GM19043 (cell line): Measurements from ENCODE around the gene OSM.

Experiments used
- ATAC-seq: cut with Tn5 transposase; IDR thresholded peaks from one replicate; pipeline ENCODE4 v1.9.1; 2021; ENCODE audit warnings: low read depth; ENCODE audit not compliant: unreplicated experiment

OSM gene

DNA sequence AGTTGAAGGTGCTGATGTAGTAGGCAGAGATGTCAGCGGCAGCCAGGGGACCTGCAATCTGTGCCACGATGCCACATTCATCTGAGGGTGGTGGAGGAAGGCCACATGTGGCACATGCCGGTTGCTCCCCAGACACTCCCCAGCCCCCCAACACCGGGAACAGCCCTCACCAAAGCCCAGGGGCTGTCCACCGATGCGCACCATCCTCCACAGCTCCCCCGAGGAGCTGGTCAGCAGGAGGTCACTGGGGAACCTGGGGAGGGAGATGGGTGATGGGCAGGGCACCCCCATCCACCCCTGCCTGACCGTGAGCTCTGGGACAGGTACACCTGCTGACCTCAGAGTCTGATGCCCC is 19.2 kb upstream of the OSM start:
- ATAC-seq: no peak

DNA sequence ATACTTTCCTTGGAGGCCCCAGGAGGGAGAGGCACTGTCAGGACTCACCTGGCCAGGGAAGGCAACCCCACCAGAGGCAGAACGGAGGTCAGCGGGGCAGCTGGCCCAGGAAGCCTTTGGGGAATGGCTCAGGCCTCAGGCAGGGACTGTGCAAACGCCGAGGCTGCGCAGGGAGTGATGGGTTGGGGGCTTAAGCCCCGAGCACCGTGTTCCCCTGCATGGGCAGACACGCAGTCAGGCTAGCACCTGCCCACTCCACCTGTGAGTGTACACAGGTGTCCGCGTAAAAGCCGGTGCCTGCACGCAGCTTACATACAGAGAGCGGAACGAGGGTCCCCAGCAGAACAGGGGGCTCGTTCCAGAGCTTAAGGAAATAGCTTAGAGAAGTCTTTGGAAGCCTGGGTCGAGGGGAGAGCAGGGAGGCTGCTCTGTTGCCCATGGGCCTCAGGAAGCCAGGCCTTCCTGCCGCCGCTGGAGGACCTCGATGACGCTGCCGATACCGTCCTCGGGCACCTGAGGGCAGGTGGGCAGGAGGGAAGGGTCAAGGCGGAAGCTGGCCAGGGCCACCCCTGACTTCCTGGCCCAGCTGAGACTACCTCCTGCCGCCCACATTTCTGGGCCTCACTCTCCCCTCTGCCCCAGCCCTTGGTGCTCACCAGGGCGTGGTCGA is 18.7 kb upstream of the OSM start:
- ATAC-seq: no peak

DNA sequence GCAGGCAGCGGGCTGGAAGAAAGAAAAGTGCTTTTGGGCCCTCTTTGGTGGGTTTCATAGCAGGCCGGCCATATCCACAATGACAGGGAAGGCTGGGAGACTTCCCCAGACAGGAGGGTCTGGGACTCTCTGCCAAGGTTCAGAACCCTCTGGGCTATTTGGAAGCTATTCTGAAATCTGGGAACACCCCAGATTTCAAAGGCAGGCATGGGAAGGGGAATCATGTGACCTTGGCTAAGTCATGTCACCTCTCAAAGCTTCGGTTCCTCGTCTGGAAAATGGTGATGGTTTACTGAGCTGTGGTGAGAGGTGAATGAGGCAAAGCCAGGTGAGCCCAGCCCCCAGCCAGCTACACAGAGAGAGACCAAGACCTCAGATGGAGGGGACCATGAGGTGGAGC is 18.0 kb upstream of the OSM start:
- no peak for ATAC-seq

DNA sequence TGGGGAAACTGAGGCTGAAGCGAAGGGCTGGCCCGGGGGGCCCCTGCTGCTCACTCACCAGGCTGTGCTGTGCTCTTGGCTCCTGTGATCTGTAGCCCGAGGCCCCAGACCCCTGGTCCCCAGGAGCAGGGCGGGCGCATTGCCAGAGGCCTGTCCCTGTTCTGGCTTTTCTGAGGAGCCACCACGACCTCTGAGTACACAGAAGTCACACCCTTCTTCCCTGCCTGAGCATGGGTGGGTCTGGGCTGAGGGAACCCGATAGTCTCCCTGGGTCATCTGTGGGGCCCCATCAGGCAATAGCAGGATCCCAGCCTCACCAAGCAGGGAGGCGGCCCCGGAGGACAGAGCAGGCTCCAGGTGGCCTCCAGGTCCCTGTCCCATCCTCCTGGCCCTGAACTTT is 17.5 kb upstream of the OSM start:
- ATAC-seq: no peak

DNA sequence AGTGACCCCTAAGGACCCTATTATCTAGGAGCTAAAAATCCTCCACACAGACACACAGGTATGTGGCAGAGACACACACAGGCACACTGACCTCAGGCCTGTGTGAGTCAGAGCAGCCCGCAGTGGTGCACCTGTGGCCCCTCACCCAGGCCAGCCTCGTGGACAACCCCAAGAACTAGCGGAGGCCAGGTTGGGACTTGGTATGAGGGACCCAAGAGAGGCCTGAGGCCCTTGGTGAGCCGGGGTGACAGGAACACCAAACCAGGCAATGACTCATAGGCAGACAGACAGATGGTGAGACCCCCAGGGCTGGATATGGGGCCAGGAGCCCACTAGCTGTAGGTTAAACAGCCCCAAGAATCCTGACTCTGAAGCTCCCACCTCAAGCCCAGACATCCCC is 16.7 kb upstream of the OSM start:
- ATAC-seq: no peak

DNA sequence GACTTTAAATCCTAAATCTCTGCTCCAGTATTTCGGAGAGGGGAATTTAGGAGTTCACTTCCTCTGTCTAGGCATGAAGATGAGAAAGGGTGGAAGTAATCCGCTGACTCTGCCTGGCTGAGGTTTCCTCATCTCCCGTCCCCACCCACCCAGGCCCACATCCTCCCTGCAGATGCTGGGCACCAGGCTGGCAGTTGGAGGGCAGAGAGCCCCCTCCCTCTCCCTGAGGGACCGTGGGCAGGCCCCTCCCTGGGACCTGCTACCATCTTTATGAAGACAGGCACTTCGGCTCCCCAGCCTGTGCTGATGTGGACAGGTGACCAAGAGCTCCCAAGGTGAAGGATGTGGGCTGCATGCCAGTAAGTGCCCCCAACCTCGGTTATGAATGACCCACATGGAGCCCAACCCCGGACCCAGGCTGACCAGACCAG is 16.0 kb upstream of the OSM start:
- ATAC-seq: no peak

DNA sequence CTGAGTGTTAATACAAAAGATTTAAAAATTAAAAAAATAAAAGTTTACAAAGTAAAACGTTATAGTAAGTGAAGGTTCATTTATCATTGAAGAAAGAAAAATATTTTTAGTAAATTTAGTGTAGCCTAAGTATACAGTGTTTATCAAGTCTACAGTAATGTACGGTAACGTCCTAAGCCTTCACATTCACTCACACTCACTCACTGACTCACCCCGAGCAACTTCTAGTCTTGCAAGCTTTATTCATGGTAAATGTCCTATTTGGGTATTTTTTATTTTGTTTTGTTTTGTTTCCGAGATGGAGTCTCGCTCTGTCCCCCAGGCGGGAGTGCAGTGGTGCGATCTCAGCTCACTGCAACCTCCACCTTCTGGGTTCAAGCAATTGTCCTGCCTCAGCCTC is 13.9 kb upstream of the OSM start:
- no peak for ATAC-seq

DNA sequence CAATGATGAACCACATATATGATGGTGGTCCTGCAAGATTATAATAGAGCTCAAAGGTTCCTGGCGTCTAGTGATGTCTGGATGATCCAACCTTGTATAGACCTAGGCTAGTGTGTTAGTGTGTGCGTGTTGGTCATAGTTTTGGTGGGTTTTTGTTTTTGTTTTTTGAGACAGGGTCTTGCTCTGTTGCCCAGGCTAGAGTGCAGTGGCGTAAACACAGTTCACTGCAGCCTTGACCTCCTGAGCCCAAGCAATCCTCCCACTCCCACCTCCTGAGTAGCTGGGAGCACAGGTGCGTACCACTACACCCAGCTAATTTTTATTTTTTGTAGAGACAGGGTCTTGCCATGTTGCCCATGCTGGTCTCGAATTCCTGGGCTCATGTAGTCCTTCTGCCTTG is 13.3 kb upstream of the OSM start:
- ATAC-seq: no peak

DNA sequence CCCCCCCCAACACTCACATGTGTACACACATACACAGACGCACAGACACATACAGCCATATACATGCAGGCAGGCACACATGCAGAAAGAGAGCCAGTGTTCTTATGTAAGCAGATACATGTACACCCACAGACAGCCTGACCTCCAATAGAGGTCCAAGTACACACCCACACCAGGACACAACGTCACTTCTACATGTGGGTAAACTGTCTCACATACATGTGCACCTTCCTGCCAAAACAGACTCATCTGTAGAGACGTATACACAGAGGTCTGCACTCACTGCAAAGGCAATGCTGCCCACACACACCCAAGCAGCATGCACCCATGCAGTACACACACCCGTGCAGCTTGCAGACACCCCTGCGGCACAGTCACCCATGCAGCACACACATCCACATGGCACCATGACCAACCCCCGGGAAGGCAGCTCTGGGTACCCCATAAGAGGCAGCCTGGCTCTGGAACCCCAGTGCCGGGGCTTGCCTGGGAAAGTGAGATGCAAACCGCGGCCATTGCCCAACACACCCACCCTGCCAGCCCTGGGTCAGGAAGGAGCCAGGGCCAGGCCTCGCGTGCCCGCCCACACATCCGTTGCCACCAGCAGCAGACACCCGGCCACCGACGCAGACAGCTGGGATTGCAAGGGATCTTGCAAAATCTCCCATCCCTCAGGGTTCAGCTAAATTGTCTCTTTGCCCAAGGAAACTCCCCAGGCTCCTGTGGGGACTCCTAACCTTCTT is 12.6 kb upstream of the OSM start:
- no peak for ATAC-seq

DNA sequence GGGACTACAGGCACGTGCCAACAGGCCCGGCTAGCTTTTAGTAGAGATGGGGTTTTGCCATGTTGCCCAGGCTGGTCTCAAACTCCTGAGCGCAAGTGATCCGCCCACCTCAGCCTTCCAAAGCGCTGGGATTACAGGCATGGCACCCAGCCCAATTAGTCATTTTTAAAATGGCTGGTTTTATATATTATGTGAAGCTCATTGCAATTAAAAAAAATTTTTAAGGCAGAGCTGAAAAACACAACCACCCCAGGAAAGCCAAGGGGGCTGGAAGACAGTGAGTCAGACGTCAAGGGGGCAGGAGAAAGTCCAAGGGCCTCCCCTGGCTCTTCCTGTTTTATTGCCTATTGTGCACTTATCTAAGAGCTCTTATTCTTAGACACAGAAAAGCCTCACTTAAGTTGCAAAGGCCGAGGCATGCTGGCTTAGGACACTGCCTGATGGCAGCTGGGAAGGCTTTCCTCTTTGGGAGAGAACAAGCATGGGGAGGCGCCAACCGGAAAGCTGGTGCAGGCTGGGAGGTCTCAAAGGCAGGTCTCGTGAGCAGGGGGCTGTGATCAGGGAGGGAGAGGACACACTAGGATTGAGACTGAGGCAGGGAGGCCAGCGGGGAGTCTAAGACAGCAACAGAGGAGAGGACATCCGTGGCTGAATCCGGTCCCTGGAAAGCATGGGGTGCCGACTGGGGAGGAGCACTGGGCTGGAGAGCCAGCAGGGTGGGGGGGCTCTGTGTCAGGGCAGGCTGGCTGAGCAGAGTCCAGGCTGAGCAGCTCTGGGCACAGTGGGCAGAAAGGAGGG is 11.1 kb upstream of the OSM start:
- ATAC-seq: no peak

DNA sequence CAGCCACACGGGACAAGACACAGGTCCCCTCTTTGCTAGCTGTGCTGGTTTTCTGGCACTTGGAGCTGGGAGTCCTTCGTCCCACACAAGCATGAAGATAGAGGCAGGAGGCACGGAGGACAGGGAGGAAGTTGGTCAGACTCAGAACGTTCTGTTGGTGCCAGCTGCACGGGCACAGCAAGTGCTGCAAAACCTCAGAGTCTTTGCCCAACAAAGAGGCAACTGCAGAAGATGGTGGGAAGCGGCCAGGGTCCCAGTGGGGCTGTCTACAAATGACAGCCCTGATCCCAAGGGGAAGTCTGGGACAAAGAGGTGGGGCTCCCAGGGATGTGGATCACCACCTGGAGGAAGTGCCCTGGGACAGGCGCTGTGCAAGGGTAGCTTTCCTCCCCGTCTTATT is 9.4 kb upstream of the OSM start:
- no peak for ATAC-seq

DNA sequence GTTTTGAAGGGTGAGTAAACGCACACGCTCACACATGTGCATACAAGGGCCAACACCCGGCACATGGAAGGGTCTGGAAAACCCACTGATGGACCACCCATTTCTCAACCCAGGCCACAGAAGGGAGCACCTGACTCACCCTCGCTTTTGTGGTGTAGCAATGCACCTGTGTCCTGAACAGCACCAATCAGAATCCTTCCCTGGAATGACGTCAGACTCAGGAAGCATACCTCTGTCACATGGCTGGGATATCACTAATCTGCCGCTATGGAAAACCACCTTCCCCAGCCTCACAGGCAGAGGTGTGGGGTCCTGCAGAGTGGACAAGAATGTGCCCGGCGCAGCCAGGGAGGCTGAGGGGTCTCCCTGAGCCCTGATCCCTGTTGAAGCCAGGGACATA is 9.0 kb upstream of the OSM start:
- no peak for ATAC-seq

DNA sequence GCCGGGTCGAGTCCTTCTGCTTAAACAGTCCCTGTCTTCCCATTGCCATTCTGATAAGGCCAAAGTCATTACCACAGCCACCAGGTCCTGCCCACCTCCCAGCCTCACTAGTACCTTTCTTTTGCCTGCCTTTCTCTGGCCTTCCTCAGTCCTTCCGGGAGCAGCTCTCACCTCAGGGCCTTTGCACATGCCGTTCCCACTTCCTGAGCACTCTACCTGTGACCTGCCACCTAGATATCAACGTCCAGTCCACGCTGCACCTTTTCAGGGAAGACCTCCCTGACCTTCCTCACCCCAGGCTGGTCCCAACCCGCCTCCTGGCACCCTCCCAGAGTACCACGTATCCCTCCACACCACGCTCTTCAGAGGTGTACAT is 7.8 kb upstream of the OSM start:
- ATAC-seq: no peak

DNA sequence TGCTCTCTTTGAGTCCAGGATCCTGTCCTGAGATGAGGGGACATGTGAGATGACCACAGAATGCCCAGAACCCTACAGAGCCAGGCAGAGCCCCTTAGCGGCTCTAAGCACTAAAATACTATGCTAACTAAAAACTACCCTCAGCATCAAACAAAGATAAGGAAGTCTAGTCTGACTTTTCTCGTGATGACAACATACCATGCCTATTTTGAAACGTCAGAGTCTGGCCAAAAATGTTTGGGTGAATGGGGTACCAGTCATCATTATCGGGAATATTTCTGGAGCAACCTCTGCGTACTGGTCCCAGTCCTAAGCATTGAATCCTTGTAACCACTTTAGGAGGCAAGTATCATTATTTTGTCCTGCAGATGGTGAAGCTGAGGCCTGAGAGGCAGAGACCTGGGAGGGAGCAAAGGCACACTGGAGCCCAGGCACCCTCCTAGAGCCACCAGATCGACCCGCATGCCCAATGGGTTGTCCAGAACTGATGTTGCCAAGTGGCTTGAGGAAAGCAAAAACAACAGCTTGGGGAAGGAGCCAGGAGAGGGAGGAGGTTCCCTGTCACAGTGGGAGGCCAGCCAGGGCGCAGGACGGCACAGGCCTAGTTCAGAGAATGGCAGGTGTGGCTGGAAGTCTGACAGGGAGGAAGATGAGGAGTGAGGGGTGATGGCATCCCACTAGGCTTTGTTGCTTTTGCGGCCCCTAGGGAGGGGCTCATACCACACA is 7.2 kb upstream of the OSM start:
- ATAC-seq: no peak

DNA sequence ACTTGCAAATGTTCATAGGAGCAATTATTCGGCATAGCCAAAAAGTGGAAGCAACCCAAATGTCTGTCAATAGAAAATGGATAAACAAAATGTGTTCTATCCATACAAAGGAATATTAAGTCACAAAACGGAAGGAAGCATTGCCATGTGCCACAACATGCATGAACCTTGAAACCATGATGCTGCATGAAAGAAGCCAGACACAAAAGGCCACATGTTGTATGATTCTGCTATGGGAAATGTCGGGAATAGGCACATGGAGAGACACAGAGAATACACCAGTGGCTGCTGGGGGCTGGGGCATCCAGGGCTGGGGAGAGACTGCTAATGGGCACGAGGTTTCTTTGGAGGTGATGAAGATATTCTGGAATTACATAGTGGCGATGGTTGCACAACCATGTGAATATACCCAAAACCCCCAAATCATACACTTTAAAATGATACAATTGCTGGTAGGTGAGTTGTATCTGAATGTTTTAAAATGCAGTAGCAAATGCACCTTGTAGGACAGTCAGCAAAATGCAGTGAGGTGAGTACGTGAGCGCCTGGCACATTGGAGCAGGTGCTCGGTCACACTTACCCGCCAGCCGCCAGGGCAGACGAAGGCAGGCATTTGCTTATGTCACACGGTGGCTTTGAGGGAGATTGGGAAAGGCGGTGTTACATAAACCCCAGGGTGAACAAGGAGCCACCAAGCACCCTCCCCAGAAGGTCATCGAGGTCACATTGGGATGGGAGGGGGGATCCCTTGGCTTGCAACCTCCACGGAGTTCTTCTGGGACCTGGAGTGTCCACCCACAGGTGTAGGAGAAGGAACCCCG is 6.3 kb upstream of the OSM start:
- ATAC-seq: no peak

DNA sequence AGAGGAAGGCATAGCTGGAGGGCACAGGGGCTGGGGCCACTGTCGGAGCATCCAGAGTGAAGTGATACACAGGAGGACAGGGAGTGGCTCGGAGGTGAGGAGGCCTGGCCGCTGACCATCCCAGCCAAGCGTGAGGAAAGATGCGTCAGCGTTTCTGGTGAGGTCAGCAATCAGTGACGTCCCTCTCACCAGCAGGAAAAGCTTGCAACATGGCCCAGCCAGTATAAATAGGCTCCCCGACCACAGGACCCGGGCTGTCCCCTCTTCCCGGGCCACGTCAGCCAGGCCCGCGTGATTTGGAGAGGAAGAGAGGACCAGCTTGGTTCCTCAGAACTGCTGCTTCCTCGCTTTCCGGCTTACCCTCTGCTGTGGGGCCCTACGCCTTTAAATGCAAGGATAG is 4.2 kb upstream of the OSM start:
- no peak for ATAC-seq

DNA sequence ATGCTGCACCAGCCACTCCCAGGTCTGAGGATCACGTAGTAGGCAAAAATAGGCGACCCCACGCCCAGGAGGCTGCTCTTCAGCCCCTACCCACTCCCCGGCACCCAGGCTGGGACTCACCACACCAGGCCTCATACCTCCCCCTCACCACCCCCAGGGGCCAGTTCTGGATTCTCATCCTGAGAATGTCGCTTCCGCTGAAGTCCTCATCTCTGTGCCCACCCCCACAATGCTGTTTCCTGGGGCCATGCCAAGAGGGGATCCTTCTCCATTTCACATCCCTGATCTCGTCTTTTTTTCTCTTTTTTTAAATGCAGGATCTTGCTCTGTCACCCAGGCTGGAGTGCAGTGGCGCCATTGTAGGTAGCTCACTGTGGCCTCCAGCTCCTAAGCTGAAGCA is 1.7 kb upstream of the OSM start:
- no peak for ATAC-seq

DNA sequence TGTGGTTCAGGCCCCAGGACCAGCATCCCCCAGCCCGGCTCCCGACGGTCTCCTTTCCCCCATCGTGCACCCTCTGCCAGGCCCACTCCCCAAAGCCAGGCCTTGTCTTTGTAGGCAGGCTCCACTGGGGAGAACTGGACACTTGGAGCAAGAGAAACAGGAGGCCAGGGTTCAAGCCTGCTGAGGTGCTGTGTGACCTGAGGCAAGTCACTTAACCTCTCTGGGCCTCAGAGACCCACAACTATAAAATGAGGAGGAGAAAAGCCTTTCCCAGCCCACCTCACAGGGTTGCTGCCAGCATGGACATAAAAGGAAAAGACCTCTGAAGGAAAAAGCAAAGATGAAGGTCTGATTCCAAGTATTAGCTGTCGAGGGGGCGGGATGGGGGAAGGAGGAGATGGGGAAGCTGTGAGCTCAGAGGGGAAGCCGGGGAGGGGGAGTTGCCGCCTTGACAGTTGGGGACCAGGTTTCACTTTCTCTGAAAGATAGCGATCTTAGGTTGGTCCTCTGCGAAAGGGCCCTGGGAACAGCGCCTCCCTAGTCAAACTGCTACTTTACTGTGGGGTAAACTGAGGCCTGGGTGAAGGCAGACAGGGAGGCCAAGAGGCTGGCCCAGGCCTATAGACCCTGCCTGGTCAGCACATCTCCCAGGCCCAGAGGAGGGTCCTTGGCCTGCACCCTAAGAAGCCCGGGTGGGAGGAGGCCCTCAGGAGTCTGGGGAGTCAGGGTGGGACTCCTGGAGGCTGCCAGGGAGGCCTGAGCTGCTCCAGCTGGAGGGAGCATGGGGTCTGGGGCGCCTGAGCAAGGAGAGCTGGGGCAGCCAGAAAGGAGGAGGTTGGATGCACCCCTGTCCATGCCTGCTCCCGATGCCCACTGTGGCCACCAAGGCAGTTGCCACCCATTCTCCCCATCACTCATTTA is 991 bp upstream of the OSM start:
- ATAC-seq: no peak

DNA sequence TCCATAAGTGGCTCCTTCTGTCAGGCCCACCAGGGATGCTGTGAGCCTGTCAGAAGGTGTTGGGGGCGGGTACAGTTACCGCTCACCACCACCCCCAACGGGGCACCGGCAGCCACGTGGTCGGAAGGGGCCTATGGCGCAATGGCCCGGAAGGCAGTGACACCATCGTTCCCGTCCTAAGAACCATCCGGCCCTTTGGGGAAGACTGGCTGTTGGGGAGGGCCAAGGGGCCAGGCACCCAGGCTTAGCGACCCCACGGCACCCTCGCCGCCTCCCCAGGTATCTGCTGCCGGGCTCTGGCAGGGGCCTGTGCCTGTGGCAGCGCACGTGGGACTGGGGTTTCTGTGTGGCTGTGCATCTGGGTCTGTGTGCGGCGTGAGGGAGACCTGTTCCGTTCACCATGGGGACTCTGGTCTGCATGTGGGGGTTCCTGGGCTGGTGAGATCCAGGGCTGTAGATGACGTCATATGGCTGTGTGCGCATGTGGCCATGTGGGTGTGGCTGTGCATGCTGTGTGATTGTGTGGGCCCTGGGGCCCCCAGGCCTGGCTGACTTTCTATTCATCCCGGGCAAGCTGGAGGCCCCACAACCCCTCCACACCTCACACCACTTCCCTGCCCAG is 717 bp downstream of the OSM start:
- peak; percentile 82 for ATAC-seq
